ENCODE data around the gene PARD6A.

Gene PARD6A

GRCh38 chr16:67653128-67653788 is 7.5 kb upstream of the PARD6A start:
- no peak overlapping the region for H3K4me2 ChIP-seq (ENCODE audit: low read depth, low read length, poor library complexity, severe bottlenecking)
- no peaks in the 10 kb centered on the region for H3K9me2 ChIP-seq (replicated peaks; ENCODE audit: low read depth, low read length)
- peaks cover 78% of the 10 kb centered on the region; the same call in 1 of the 2 replicates for H3K36me3 ChIP-seq (ENCODE audit: insufficient read depth, low read length)
- H2AFZ ChIP-seq (ENCODE audit: low read length) = no peak overlapping the region
- H3K9me3 ChIP-seq (ENCODE audit: insufficient read depth, low read depth, low read length) = no peaks in the 10 kb centered on the region
- H3K27me3 ChIP-seq (ENCODE audit: insufficient read depth, low read length, poor library complexity, severe bottlenecking) = no peaks in the 10 kb centered on the region
- TF ChIP-seq CTCF (conservative IDR thresholded peaks at IDR 0.05; ENCODE audit: low read length) (no peak), EZH2phosphoT487 (IDR thresholded peaks at IDR 0.05; ENCODE audit: borderline replicate concordance) (no peak)
- H3K4me1 ChIP-seq (ENCODE audit: insufficient read depth, low read length, poor library complexity, severe bottlenecking) = no peaks in the 10 kb centered on the region
- H3F3A ChIP-seq (ENCODE audit: low read depth) = no peaks in the 10 kb centered on the region
- peaks cover 19% of the 10 kb centered on the region for H4K20me1 ChIP-seq (ENCODE audit: insufficient read depth, low read length, poor library complexity, severe bottlenecking)
- no peak overlapping the region for H3K9ac ChIP-seq (ENCODE audit: low read depth, low read length, poor library complexity, severe bottlenecking)
- peaks cover 35% of the 10 kb centered on the region; the same call in 1 of the 2 replicates for H3K79me2 ChIP-seq (ENCODE audit: insufficient read depth, low read length)
- no peak overlapping the region for H3K4me3 ChIP-seq (ENCODE audit: low read length, poor library complexity, severe bottlenecking)

- no peaks in the 10 kb centered on the region for H3K9me2 ChIP-seq (replicated peaks; ENCODE audit: low read depth, low read length)
- H4K20me1 ChIP-seq (ENCODE audit: insufficient read depth, low read length, poor library complexity, severe bottlenecking) = peaks cover 25% of the 10 kb centered on the region
- no peak overlapping the region for H3K4me2 ChIP-seq (ENCODE audit: low read depth, low read length, poor library complexity, severe bottlenecking)
- peaks cover 75% of the 10 kb centered on the region; the same call in 1 of the 2 replicates for H3K36me3 ChIP-seq (ENCODE audit: insufficient read depth, low read length)
- no peak overlapping the region for H3K4me3 ChIP-seq (ENCODE audit: low read length, poor library complexity, severe bottlenecking)
- TF ChIP-seq CTCF (conservative IDR thresholded peaks at IDR 0.05; ENCODE audit: low read length) (no peak), EZH2phosphoT487 (IDR thresholded peaks at IDR 0.05; ENCODE audit: borderline replicate concordance) (no peak)
- H3F3A ChIP-seq (ENCODE audit: low read depth) = no peaks in the 10 kb centered on the region
- no peak overlapping the region for H2AFZ ChIP-seq (ENCODE audit: low read length)
- no peaks in the 10 kb centered on the region for H3K9me3 ChIP-seq (ENCODE audit: insufficient read depth, low read depth, low read length)
- no peak overlapping the region for H3K9ac ChIP-seq (ENCODE audit: low read depth, low read length, poor library complexity, severe bottlenecking)
- H3K79me2 ChIP-seq (ENCODE audit: insufficient read depth, low read length) = peaks cover 31% of the 10 kb centered on the region; the same call in 1 of the 2 replicates
- peaks cover 3% of the 10 kb centered on the region for H3K4me1 ChIP-seq (ENCODE audit: insufficient read depth, low read length, poor library complexity, severe bottlenecking)
- no peaks in the 10 kb centered on the region for H3K27me3 ChIP-seq (ENCODE audit: insufficient read depth, low read length, poor library complexity, severe bottlenecking)
Measured at GRCh38 chr16:67653789-67654402, 6.9 kb upstream of the PARD6A start.

- Histone ChIP-seq H3K4me3 (ENCODE audit: low read length, poor library complexity, severe bottlenecking) (no peak overlapping the region), H4K20me1 (ENCODE audit: insufficient read depth, low read length, poor library complexity, severe bottlenecking) (peaks cover 27% of the 10 kb centered on the region), H3K4me1 (ENCODE audit: insufficient read depth, low read length, poor library complexity, severe bottlenecking) (peaks cover 9% of the 10 kb centered on the region), H3K9me3 (ENCODE audit: insufficient read depth, low read depth, low read length) (no peaks in the 10 kb centered on the region), H3F3A (ENCODE audit: low read depth) (no peaks in the 10 kb centered on the region), H3K36me3 (ENCODE audit: insufficient read depth, low read length) (peaks cover 69% of the 10 kb centered on the region; the same call in 1 of the 2 replicates), H3K9ac (ENCODE audit: low read depth, low read length, poor library complexity, severe bottlenecking) (no peak overlapping the region), H3K9me2 (replicated peaks; ENCODE audit: low read depth, low read length) (no peaks in the 10 kb centered on the region), H3K79me2 (ENCODE audit: insufficient read depth, low read length) (peaks cover 31% of the 10 kb centered on the region; the same call in 1 of the 2 replicates), H3K4me2 (ENCODE audit: low read depth, low read length, poor library complexity, severe bottlenecking) (no peak overlapping the region), H3K27me3 (ENCODE audit: insufficient read depth, low read length, poor library complexity, severe bottlenecking) (no peaks in the 10 kb centered on the region), H2AFZ (ENCODE audit: low read length) (no peak overlapping the region)
- no peak for TF ChIP-seq CTCF (conservative IDR thresholded peaks at IDR 0.05; ENCODE audit: low read length)
- TF ChIP-seq EZH2phosphoT487 (IDR thresholded peaks at IDR 0.05; ENCODE audit: borderline replicate concordance) = no peak
Measured at GRCh38 chr16:67654403-67654911, 6.3 kb upstream of the PARD6A start.

Measured in Loucy (cell line).